NCI-H460 (cell line): ENCODE measurements around the gene GAA. TPM values are rescaled to one million over a fixed set of nuclear protein-coding genes. Genes with fewer than 3 reads are reported as not detected.
"Not testable (repeated sequence)": the region's sequence is repeated elsewhere in the genome, so short reads cannot be mapped to it uniquely, and the experiment has no call there.

ENCODE experiments used
- DNase-seq: peaks from one replicate; pipeline ENCODE4 v3.0.0-alpha.2; 2016; ENCODE audit warnings: low read depth; ENCODE audit errors: extremely low read depth
- total RNA-seq: library from RNA; depleted of rRNA; stranded (reverse); fragments of >200 nt; shearing (Covaris generic); gene quantifications from 2 replicates; pipeline ENCODE4 v1.2.3, GENCODE V29; 2014

Gene GAA
- total RNA-seq, 1 experiment from 2014 or later, result 45.1 TPM

DNA sequence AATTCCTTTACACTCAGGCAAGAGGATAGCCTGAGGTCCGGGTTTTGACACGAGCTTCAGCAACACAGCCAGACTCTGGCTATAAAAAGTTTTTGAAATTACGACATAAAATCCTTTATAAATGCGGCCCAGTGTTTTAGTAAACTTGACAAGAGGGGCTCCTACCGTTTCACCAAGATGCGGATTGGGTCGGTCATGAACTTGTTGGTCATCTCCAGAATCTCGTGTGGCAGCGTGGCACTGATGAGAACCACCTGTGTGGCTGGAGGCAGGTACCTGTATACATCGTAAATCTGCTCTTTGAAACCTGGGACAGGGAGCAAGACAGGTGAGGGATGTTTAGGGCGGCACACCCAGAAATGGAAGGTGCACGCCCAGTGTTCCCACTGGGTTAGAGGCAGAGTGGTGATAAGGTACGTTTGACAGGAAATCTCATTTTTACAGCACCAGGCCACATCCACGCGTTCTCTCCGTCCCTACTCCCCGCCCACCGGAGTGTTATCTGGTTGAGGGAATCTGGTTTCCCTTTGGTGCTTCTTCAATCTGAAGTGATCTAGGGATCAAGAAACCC lies 37.6 kb downstream of the GAA start:
- no peak for DNase-seq

DNA sequence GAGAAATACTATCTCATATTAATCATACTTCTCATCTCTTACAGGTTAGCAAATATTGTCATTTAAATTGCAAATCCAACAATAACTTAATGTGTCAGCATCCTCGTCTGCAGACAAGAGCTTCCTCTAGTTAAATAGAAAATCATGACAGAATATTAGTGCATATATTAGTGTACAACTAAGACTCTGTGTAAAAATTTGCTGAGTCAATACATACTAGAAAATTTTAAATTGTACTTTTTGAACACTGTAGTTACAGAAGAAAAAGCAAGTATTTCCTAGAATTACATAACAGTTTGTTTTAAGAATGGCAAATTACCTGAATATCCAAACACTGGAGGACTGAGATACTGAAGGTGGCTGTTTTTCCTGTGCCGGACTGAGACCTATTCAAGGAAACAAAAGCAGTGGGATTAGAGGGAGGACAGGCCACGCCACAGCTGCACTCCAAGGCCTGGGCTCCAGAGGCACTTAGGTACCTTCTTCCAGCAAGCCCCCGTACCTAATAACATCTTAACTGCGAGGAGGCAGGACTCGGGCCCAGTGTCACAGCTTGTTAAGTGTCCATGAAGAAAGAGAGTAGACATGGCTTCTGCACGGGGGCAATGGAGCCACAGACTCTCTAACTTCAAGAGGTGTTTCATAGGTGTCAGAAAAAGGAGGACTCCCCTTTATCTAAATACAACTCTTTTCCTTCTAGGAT lies 40.2 kb downstream of the GAA start:
- no peak for DNase-seq

DNA sequence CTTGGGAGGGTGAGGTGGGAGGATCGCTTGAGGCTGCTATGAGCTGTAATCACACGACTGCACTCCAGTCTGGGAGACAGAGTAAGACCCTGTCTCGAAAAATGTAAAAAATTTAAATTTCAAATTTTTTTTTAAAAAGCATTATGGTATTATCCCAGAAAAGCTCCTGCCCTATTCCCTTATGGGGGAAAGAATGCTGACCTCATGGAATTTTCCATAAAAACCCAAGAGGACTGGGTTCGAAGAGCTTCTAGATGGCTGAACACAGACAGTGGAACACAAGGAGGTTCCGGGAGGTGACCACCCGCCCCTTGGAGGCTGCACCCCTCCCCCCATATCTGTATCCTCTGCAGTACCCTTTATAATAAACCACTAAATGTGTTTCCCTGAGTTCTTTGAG lies 41.5 kb downstream of the GAA start:
- DNase-seq, result no peak

DNA sequence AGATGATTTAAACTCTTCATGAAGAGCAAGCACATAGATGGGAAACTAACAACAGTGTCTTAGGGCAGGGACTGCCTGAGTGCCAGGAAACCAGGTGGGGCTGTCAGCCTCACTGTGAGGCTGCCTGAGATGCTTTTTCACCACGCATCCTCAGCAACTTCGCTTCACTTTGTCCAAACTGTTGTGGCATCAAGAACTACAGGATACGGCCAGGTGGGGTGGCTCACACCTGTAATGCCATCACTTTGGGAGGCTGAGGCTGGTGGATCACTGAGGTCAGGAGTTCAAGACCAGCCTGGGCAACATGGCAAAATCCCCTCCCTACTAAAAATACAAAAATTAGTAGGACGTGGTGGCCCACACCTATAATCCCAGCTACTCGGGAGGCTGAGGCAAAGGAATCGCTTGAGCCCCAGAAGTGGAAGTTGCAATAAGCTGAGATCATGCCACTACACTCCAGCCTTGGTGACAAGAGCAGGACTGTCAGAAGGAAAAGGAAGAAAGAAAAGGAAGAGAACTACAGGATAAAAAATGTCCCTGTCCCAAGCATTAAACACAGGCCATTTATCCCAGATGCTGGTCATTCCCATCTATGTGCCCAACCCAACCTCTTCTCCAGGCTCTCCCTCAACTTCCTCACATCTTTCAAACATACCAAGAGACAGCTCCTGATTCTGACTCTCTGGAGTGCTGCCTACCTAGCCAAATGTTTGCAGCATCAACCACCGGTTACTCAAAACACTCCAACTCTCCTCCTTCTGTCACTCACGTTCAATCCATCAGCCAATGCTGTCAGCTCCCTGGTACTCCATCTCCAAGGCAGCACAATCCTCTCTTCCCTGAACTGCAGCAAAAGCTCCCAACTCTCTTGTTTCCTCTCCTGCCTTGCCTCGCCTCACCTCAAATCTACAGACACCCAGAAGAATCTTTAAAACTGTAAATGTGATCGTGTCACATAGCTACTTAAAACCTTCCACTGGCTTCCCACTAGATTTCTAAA lies 44.0 kb downstream of the GAA start:
- no peak for DNase-seq

DNA sequence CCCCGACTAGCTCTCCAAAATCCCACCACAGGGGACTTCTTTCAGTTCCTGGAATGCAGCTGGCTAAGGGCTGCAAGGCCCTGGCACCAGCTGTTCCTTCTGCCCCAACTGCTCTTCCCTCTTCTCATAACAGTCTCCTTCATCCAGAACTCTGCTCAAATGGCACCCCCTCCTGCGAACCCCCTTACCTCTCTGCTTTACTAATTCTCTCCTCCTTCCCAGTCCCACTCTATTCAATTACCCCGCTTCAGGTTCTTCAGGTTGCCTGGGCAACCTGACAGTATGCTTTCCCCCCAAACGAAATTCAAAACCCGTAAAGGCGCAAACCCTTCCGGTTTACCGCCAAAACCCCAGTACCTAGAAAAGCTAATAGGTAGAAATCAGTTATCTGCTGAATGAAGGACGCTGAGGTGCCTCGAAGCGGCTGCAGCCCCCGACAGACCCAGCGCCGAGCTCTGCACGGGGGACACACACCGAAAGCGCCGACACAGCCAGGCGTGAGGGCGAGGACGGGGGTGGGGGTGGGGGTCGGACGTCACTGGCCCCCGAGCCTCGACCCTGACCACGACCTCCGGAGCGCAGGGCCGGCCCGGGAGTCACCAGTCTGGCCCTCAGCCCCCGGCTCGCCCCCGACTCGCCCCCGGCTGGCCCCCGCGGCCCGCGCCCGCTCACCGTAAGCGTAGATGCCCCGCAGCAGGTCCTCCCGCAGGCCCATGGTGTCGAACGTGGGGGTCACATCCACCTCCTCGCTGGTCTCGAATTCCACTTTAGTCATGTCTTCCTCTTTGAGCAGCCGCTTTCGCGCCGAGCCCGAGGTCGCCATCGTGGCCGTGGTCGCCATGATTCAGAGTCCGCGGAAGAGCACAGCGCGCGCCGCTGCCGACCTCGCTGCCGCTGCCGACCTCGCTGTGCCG lies 45.0 kb downstream of the GAA start:
- no peak for DNase-seq

DNA sequence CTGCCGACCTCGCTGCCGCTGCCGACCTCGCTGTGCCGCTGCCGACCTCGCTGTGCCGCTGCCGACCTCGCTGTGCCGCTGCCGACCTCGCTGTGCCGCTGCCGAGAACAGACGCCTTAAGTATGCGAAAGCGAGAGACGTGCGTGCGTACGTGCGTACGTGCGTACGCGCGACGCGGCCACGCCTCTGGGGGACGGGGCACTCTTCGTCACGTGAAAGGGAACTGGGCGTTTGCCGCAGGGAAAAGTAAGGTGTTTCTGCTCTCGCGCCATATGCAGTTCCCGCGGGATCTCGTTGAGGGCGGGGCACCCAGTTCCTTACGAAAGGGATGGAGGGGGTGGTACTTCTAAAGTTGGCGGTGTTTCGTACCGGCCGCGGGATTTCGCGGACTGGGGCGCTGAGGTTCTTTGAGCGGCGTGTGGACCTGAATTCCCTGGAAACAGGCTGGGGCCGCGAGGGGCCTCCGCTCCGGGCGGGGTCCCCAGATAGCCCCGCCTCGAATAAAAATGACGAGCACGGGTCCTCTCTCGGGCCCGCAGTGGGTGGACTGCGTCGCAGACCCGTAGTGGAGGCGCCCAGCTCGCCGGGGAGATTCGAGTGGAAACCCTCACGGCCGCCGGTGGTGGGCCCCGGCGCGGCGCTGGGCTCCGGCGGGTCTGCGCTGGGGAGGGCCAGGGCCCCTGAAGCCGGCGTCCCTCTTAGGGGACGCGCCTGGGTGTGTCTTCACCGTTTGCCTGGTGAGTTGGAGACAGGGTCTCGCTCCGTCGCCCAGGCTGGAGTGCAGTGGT lies 45.8 kb downstream of the GAA start, which contains the start of gene EIF4A3:
Gene EIF4A3, minus strand, starts transcription at position 94 of the 788 bp plus-strand sequence. CDS start 167 bp downstream, outside the sequence.
- DNase-seq, result peak; percentile 99

DNA sequence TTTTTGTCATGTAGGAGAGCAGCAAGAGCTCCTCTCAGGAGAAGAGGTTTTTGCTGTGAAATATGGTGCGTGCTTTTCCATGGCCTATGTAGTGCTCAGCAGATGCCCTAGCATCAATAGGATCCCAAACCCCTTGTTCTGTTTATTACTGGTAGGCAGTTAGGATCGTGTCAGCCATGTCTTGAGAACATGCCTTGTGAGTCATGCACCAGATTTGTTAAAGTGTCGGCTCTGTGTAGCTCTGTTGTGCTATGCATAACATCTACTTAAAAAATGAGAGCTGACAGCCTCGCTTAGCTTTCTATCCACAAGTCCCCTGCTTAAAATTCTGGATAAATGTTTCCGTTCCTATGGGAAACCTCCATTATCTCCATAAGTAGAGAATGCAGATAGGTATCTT lies 50.0 kb downstream of the GAA start:
- no peak for DNase-seq

DNA sequence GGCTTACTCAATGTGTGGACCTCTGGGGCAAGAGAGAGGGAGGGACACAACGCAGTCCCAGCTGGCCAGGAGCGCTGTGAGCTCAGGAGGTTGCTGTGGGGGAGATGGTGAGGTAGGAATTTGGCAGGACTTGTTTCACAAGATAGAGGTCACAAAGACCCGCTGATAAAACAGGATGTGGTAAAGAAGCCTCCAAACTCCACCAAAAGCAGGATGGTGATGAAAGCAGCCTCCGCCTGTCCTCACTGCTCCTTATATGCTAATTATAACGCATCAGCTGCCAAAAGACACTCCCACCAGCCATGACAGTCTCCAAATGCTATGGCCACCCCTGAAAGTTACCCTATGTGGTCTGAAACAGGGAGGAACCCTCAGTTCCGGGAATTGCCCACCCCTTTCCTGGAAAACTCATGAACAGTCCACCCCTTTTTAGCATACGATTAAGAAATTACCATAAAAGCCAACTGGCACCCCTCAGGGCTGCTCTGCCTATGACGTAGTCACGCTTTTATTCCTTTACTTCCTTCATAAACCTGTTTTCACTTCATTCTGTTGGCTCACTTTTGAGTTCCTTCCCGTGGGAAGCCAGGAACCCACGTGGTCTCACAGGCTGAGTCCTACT lies 50.8 kb downstream of the GAA start:
- no peak for DNase-seq

DNA sequence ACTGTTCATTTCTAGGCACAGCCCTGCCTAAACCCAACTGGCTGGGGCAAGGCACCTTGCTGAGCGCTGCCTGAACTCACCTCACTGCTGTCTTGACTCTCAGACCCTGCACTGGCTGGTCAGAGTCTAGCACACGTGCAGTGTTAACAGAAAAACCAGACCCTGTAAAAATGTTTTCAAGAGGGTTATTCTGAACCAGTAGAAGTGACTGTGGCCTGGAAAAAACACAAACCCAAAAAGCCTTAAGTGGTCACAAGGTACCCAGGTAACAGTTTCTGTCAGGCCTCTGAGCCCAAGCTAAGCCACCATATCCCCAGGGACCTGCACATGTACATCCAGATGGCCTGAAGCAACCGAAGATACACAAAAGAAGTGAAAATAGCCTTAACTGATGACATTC lies 51.6 kb downstream of the GAA start:
- no peak for DNase-seq

DNA sequence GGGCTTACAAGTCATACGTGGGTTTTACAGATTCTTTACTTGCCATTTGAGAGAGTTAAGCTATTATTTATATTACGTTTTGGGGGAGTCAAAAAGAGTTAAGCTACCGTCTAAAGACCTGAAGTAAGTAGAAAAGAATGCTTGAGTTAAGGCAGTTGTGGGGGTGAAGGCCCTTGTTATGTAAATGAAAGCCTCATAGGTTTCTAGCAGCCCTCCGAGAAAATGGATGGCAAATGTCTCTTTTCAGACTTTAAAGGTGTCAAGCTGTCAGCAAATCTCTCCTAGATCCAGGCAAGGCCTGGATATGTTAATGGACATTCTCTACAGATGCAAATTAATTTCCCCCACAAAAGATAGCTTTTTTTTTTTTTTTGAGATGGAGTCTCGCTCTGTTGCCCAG lies 52.8 kb downstream of the GAA start:
- no peak for DNase-seq

DNA sequence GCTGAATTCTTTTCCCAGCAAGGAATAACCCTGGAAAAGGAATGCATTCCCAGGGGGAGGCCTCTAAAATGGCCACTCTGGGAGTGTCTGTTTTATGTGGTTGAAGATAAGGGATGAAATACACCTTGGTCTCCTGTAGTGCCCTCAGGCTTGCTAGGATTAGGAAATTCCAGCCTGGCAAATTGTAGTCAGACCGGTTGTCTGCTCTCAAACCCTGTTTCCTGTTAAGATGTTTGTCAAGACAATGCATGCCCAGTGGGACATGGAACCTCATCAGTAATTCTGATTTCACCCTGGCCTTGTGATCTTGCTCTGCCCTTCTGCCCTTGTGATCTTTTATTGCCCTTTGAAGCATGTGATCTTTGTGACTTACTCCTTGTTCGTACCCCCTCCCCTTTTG lies 54.2 kb downstream of the GAA start:
- not testable (repeated sequence) for DNase-seq

DNA sequence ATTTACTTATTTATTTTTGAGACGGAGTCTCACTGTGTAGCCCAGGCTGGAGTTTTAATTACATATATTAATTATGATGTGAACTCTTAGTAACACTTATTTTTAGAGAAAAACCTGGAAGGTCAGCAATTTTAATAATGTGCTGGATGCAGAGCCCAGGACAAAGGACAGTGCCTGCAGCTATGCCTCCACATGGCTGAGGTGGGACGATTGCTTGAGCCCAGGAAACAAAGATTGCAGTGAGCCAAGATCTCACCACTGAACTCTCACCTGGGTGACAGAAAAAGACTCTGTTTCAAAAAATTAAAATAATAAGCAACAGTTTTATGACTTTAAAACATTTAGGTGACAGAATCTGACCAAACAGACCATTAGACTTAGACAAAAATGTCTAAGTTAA lies 57.5 kb downstream of the GAA start:
- no peak for DNase-seq

DNA sequence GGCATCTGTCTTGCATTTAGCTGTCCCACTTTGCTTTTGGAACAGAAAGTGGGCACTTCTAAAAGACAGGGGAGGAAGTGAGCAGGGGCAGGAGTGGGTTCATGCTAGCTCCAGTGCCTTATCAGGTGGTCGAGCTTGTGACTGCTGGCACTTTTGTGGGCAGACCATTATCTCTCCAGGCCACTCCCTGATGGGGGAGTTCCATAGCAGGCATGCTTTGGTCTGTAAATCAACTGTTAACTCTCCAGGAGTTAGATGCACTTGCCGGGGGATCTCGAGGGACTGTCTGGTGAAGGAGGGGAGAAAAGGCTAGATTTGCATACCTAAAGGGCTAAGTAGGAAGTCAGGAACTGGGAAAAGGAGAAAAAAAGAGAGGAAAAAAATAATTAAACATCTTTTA lies 59.2 kb downstream of the GAA start:
- DNase-seq, result no peak

DNA sequence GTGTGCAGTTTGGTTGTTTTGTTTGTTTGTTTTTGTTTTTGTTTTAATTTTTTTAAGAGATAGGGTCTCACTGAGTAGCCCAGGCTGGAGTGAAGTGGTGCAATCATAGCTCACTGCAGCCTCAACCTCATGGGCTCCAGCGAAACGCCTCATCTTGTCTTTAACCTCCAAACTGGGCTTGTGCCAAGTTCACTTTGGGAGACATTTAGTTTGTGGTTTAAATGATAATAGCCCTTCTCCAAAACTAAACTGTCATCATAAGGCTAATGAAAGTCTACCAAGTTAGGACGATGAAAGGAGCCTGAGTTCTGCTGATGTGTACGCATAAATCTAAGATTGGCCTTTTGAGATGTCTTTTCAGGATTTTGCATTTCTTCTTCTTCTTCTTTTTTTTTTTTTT lies 62.0 kb downstream of the GAA start:
- DNase-seq, result no peak

DNA sequence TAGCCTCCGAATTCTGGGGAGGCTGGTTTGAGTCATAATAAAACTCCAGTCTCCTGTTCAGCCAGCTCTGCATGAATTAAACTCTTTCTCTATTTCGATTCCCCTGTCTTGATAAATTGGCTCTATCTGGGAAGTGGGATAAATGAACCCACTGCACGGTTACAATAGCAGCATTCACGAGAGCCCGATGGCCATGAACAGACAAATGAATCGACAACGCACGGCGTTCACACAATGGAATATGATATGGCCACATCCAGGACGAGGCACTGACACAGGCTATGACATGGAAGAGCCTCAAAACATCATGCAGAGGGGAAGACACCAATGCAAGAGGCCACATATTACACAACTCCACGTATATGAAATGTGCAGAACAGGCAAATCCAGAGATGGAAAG lies 62.8 kb downstream of the GAA start:
- DNase-seq, result no peak

DNA sequence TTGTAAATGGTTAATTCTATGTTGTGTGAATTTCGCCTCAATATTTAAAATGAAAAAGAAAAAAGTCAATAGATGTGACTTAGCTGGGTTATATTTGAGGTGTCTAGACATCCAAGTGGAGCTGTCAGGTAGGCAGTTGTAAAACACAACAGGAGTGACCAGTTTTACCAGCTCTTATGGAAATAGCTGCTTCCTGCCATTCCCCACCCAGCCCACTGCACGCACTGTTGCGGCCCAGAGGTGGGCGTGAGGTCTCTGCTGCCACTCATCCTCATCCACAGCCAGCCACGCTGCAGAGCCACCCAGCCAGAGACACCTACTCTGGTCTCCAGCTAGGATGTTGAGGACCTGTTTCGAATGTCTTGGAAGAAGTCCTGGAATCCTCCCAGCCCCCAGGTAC lies 65.1 kb downstream of the GAA start:
- DNase-seq, result no peak

DNA sequence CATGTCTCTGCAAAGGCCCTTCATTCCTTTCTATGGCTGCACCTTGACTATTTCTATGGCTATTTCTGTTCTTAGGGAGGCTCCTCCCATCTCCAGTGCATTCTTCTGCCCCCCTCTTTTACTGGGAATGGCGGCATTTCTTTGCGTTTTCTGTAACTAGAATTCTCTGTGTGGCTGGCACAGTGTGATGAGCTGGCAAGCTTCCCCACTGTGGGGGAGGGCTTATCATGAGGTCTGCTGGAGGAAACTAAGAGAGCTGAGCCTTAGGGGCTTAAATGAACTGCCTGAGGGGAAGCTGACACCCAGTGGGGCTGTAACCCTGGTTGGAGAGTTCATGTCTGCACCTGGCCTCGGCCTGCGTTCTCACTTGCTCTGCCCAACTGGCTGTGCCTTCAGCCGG lies 67.0 kb downstream of the GAA start:
- no peak for DNase-seq

DNA sequence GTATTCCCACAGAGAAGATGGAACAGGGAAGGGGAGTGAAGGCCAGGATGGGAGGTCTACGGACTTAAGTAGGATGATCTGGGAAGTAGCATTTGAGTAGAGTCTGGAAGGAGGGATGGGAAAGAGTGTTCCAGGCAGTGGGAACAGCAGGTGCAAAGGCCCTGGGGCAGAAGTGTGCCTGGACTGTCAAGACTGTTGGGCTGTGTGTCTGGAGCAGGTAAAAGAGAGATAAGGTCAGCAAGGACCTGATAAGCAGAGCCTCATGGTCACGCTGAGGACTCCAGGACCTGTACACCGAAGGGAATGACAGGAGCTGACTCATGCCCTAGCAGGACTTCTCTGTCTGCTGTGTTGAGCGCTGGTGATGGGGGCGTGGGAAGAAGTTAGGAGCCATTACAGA lies 67.7 kb downstream of the GAA start:
- DNase-seq, result no peak
